ENCODE measurements around the gene LARGE1. TPM values are rescaled to one million over a fixed set of nuclear protein-coding genes. Genes with fewer than 3 reads are reported as not detected.

The LARGE1 gene
- total RNA-seq, 1 experiment from 2014 or later = 5.8 TPM

DNA sequence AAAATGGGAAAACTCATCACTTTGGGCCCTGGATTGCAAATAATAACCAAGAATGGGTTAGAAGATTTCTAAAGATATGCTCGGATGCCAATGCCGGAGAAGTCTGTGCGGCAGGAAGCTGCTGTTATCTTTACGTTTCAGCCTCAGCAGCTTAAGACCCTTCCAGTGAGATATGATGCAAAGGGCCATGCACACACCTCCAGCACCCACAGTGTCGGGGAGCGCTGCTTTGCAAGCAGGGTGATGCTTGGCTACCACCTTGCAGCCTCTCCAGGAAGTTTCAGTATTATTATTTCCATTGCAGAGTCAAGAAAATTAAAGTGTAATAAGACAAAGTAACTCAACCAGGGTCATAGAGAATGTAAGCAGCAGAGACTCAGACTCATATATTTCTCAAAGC lies 37.3 kb downstream of the LARGE1 start:
- Mint-ChIP-seq H3K36me3 (ENCODE audit: insufficient read depth, unreplicated experiment) (no peaks in the 10 kb centered on the region), H3K27ac (ENCODE audit: unreplicated experiment) (no peak overlapping the region), H3K4me3 (ENCODE audit: unreplicated experiment) (no peak overlapping the region), H3K4me1 (ENCODE audit: low read depth, unreplicated experiment) (peaks cover 7% of the 10 kb centered on the region), H3K27me3 (ENCODE audit: insufficient read depth, unreplicated experiment) (no peaks in the 10 kb centered on the region), H3K9me3 (ENCODE audit: unreplicated experiment) (no peaks in the 10 kb centered on the region)
- TF ChIP-seq, protein P1, sequence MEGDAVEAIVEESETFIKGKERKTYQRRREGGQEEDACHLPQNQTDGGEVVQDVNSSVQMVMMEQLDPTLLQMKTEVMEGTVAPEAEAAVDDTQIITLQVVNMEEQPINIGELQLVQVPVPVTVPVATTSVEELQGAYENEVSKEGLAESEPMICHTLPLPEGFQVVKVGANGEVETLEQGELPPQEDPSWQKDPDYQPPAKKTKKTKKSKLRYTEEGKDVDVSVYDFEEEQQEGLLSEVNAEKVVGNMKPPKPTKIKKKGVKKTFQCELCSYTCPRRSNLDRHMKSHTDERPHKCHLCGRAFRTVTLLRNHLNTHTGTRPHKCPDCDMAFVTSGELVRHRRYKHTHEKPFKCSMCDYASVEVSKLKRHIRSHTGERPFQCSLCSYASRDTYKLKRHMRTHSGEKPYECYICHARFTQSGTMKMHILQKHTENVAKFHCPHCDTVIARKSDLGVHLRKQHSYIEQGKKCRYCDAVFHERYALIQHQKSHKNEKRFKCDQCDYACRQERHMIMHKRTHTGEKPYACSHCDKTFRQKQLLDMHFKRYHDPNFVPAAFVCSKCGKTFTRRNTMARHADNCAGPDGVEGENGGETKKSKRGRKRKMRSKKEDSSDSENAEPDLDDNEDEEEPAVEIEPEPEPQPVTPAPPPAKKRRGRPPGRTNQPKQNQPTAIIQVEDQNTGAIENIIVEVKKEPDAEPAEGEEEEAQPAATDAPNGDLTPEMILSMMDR (IDR thresholded peaks at IDR 0.05; ENCODE audit: insufficient read depth in 1 of 2, low read depth in 1 of 2, low read length in 1 of 2, severe bottlenecking in 1 of 2, unreplicated experiment in 1 of 2) = no peak
- H3K4me1 ChIP-seq = no peaks in the 10 kb centered on the region
- intact Hi-C loops (cut with micrococcal nuclease; ENCODE audit: unreplicated experiment) = no loop called here
- ChIA-PET CTCF (no interaction called here), POLR2A (no interaction called here)
- no peaks in the 10 kb centered on the region for H3K27me3 ChIP-seq (replicated peaks; ENCODE audit: control insufficient read depth, insufficient read depth, low read length)
- BruUV-seq (replicated peaks) = no TSS peak
- no peak for DNase-seq
- no peaks in the 10 kb centered on the region for H3K36me3 ChIP-seq (ENCODE audit: control insufficient read depth, insufficient read depth, low read length)
- no peak overlapping the region for H3K4me3 ChIP-seq (ENCODE audit: low read depth, low read length)
- no peaks in the 10 kb centered on the region for H3K9me3 ChIP-seq

DNA sequence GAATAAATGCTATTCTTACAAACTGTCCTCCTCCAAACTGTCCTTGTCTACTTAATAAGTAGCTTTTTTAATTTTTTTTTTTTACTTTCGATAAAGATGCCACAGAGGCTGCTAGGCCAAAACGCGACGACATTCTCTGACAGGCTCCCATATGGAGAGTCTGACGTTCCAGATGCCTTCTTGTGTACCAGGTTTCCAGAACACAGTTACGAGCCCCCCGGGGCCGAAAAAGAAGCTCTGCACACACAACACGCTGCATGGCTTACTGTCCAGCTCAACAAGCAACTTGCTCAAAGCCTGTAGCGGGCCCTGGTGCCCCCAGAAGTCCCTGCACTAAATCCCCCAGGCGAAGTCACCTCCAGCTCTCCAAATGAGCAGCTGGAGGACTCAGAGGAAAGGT lies 39.3 kb downstream of the LARGE1 start:
- Histone ChIP-seq H3K27me3 (replicated peaks; ENCODE audit: control insufficient read depth, insufficient read depth, low read length) (no peaks in the 10 kb centered on the region), H3K9me3 (no peaks in the 10 kb centered on the region), H3K4me1 (no peaks in the 10 kb centered on the region), H3K36me3 (ENCODE audit: control insufficient read depth, insufficient read depth, low read length) (no peaks in the 10 kb centered on the region), H3K4me3 (ENCODE audit: low read depth, low read length) (no peak overlapping the region)
- Mint-ChIP-seq H3K27ac (ENCODE audit: unreplicated experiment) (no peak overlapping the region), H3K4me1 (ENCODE audit: low read depth, unreplicated experiment) (peaks cover 7% of the 10 kb centered on the region), H3K27me3 (ENCODE audit: insufficient read depth, unreplicated experiment) (no peaks in the 10 kb centered on the region), H3K36me3 (ENCODE audit: insufficient read depth, unreplicated experiment) (no peaks in the 10 kb centered on the region), H3K9me3 (ENCODE audit: unreplicated experiment) (no peaks in the 10 kb centered on the region), H3K4me3 (ENCODE audit: unreplicated experiment) (no peak overlapping the region)
- TF ChIP-seq, protein P1 (IDR thresholded peaks at IDR 0.05; ENCODE audit: insufficient read depth in 1 of 2, low read depth in 1 of 2, low read length in 1 of 2, severe bottlenecking in 1 of 2, unreplicated experiment in 1 of 2) = no peak
- BruUV-seq (replicated peaks) = no TSS peak
- ChIA-PET POLR2A (no interaction called here), CTCF (no interaction called here)
- intact Hi-C loops (cut with micrococcal nuclease; ENCODE audit: unreplicated experiment) = no loop called here
- no peak for DNase-seq

DNA sequence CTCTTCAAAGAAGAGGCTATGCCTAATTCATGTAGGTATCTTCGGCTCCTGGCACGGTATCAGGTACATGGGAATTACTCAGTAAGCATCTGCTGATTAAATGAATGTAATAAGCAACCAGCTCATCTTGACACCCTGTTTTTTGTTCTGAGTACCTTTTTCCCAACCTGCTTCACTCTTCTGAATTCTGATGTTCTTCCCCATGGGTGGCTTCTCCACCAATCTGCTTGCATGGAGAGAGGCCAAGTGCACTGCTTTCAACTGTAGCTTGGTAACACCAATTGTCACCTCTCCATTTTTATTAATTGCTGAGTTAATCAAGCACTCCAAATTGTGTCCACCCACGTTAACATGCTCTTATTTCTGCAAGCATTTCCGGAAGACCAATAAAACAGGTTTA lies 40.5 kb downstream of the LARGE1 start:
- Histone ChIP-seq H3K36me3 (ENCODE audit: control insufficient read depth, insufficient read depth, low read length) (no peaks in the 10 kb centered on the region), H3K4me1 (no peaks in the 10 kb centered on the region), H3K27me3 (replicated peaks; ENCODE audit: control insufficient read depth, insufficient read depth, low read length) (no peaks in the 10 kb centered on the region), H3K9me3 (no peaks in the 10 kb centered on the region), H3K4me3 (ENCODE audit: low read depth, low read length) (no peak overlapping the region)
- CTCF ChIA-PET = no interaction called here
- Mint-ChIP-seq H3K27ac (ENCODE audit: unreplicated experiment) (no peak overlapping the region), H3K4me3 (ENCODE audit: unreplicated experiment) (no peak overlapping the region), H3K27me3 (ENCODE audit: insufficient read depth, unreplicated experiment) (no peaks in the 10 kb centered on the region), H3K36me3 (ENCODE audit: insufficient read depth, unreplicated experiment) (no peaks in the 10 kb centered on the region), H3K4me1 (ENCODE audit: low read depth, unreplicated experiment) (peaks cover 7% of the 10 kb centered on the region), H3K9me3 (ENCODE audit: unreplicated experiment) (no peaks in the 10 kb centered on the region)
- TF ChIP-seq, protein P1 (IDR thresholded peaks at IDR 0.05; ENCODE audit: insufficient read depth in 1 of 2, low read depth in 1 of 2, low read length in 1 of 2, severe bottlenecking in 1 of 2, unreplicated experiment in 1 of 2) = no peak
- DNase-seq = no peak
- BruUV-seq (replicated peaks) = no TSS peak
- intact Hi-C loops (cut with micrococcal nuclease; ENCODE audit: unreplicated experiment) = no loop called here
- POLR2A ChIA-PET = no interaction called here
